ENCODE results near the gene TST. TPM values are rescaled to one million over a fixed set of nuclear protein-coding genes. Genes with fewer than 3 reads are reported as not detected.

Gene TST
- total and polyA plus RNA-seq, 2 of the 8 experiments (the other 6 are each of a cell fraction or from before 2014, with no cell fraction given), result 22.6 to 61.6 TPM

GRCh38 chr22:37021710-37022482 is 2.6 kb upstream of the TST start:
- CTCF ChIA-PET (ENCODE audit: partially characterized antibody), result interaction anchor here (0.6 to 5.4 kb wide), 27 partner anchors 9 to 511 kb away, joined by 3 to 37 read pairs (median 4); a partner anchor contains a TSS
- H3K4me3 ChIP-seq (ENCODE audit: extremely low read depth in 1 of 4, insufficient read depth in 2 of 4, low read depth in 3 of 4, low read length in 4 of 4), result no peak overlapping the region
- TF ChIP-seq ZNF274 (IDR thresholded peaks at IDR 0.05; ENCODE audit: borderline replicate concordance, extremely low read depth, low read length) (no peak), CTBP2 (IDR thresholded peaks at IDR 0.05; ENCODE audit: borderline replicate concordance, insufficient read depth, insufficient read length, low read length) (no peak), ATF3 (IDR thresholded peaks at IDR 0.05; ENCODE audit: insufficient read depth, low read depth, low read length) (no peak), HDAC2 (IDR thresholded peaks at IDR 0.05; ENCODE audit: borderline replicate concordance in 1 of 2, low read depth in 2 of 2, low read length in 2 of 2) (0 out of 4 replicates have a peak, but pooled peaks of 1 of the 2 experiments have one; percentile 50), GABPA (IDR thresholded peaks at IDR 0.05; ENCODE audit: borderline replicate concordance, insufficient read depth, low read length) (peak; percentile 45; the same call in 1 of the 2 replicates), CBX5 (IDR thresholded peaks at IDR 0.05; ENCODE audit: low read depth, low read length) (no peak), SIN3A (conservative IDR thresholded peaks at IDR 0.05 in 1 of 2, IDR thresholded peaks at IDR 0.05 in 1 of 2; ENCODE audit: low read depth in 1 of 2, low read length in 2 of 2) (no peak), EP300 (IDR thresholded peaks at IDR 0.05; ENCODE audit: borderline replicate concordance in 1 of 2, low read depth in 2 of 2, low read length in 2 of 2) (no peak), CHD2 (IDR thresholded peaks at IDR 0.05; ENCODE audit: low read length) (no peak)

More at GRCh38 chr22:37021710-37022482, 2.6 kb upstream of the TST start:
- no peak overlapping the region for H2BK12ac ChIP-seq (ENCODE audit: low read depth, low read length)
- 75% methylated on average over 10 of the region's 13 CpGs; no CpG with 5 or more reads in 1 of the 2 experiments for WGBS, 2 experiments (ENCODE audit: extremely low coverage in 1 of 2, insufficient coverage in 1 of 2, insufficient read length in 1 of 2, insufficient replicate concordance in 2 of 2, low coverage in 1 of 2, low lambda C conversion rate in 2 of 2, missing lambda C conversion rate in 1 of 2)
- H2BK5ac ChIP-seq (ENCODE audit: low read depth, low read length), result peak overlapping the region; percentile 16; the same call in 1 of the 2 replicates
- H4K91ac ChIP-seq (replicated peaks; ENCODE audit: insufficient read length, low read length), result no peak overlapping the region
- peaks cover 3 to 32% (median 18%) of the 10 kb centered on the region in 4 experiments; a peak in 7 of 8 replicates for H3K36me3 ChIP-seq (ENCODE audit: control insufficient read depth in 2 of 4, insufficient read depth in 4 of 4, low read length in 3 of 4)
- peaks cover 10% of the 10 kb centered on the region for H3K79me1 ChIP-seq (ENCODE audit: low read depth, low read length)
- peaks cover 13 to 34% of the 10 kb centered on the region in 2 experiments for H4K20me1 ChIP-seq (replicated peaks in 1 of 2; ENCODE audit: control insufficient read depth in 1 of 2, insufficient read depth in 2 of 2, low read length in 2 of 2)
- H3K27me3 ChIP-seq (replicated peaks in 1 of 4; ENCODE audit: control insufficient read depth in 3 of 4, extremely low read depth in 1 of 4, insufficient read depth in 3 of 4, low read length in 3 of 4), result no peaks in the 10 kb centered on the region
- H3K4me2 ChIP-seq (ENCODE audit: insufficient read depth in 1 of 2, low read depth in 2 of 2, low read length in 2 of 2), result no peak overlapping the region
- no peak overlapping the region for H3K9ac ChIP-seq (replicated peaks in 1 of 4; ENCODE audit: extremely low read depth in 1 of 4, low read depth in 3 of 4, low read length in 3 of 4)
- H3K56ac ChIP-seq (replicated peaks; ENCODE audit: insufficient read length, low read depth, low read length), result no peak overlapping the region
- H2BK20ac ChIP-seq (ENCODE audit: low read length), result no peak overlapping the region
- FAIRE-seq (peak; percentile 32), DNase-seq (ENCODE audit: low read depth in 1 of 2, low spot score in 2 of 2) (peak in 1 of 2 experiments; percentile 75)
- peaks cover 0 to 25% of the 10 kb centered on the region in 2 experiments; a peak in 3 of 4 replicates for H3K79me2 ChIP-seq (ENCODE audit: control insufficient read depth in 1 of 2, insufficient read depth in 2 of 2, low read length in 2 of 2)
- no peak overlapping the region for H4K5ac ChIP-seq (ENCODE audit: insufficient read length, low read depth, low read length)
- H3K18ac ChIP-seq (ENCODE audit: extremely low read depth, low read length), result no peak overlapping the region
- H3K9me3 ChIP-seq (ENCODE audit: insufficient read depth in 2 of 2, low read depth in 1 of 2, low read length in 1 of 2), result no peaks in the 10 kb centered on the region
- no peak overlapping the region for H3K14ac ChIP-seq (ENCODE audit: insufficient read length)
- H3K23me2 ChIP-seq (ENCODE audit: low read depth, low read length), result peaks cover 11% of the 10 kb centered on the region
- no peak overlapping the region for H2AK5ac ChIP-seq (ENCODE audit: low read depth, low read length)
- H2BK120ac ChIP-seq (replicated peaks; ENCODE audit: low read depth, low read length), result no peak overlapping the region
- POLR2A ChIA-PET (ENCODE audit: partially characterized antibody), result interaction anchor here (0.9 to 1.2 kb wide), 3 partner anchors 22 to 239 kb away, joined by 3 to 6 read pairs (median 4); no protein-coding TSS in a partner anchor
- no peak overlapping the region for H3K23ac ChIP-seq (ENCODE audit: insufficient read length)
- H2AFZ ChIP-seq (ENCODE audit: low read length), result no peak overlapping the region
- H3K27ac ChIP-seq (ENCODE audit: low read depth, low read length), result no peak overlapping the region
- H3K4ac ChIP-seq (replicated peaks; ENCODE audit: insufficient read length, low read depth, low read length), result no peak overlapping the region
- H4K8ac ChIP-seq (ENCODE audit: extremely low read depth, insufficient read depth, low read length), result no peak overlapping the region
- H2BK15ac ChIP-seq (ENCODE audit: low read length), result no peak overlapping the region
- H3K4me1 ChIP-seq (replicated peaks in 1 of 4; ENCODE audit: control insufficient read depth in 3 of 4, insufficient read depth in 4 of 4, low read length in 3 of 4), result peaks cover 0 to 16% (median 11%) of the 10 kb centered on the region in 4 experiments; a peak in 6 of 7 replicates

All from H1 (cell line).